Mucosa of rectum (tissue), 2 donors: ENCODE data around the gene RNF133.
"Not testable (repeated sequence)": the region's sequence is repeated elsewhere in the genome, so short reads cannot be mapped to it uniquely, and the experiment has no call there.

Experiments used
- H3K27ac ChIP-seq, 2 donors: one replicate each; pipeline ENCODE4 v1.7.0; 2013; ENCODE audit warnings: inconsistent platforms in 2 of 2, low read depth in 2 of 2, low read length in 2 of 2
- H3K27me3 ChIP-seq, 2 donors: one replicate each; pipeline ENCODE4 v1.7.0; 2013; ENCODE audit warnings: low read length in 2 of 2; ENCODE audit not compliant: control insufficient read depth in 2 of 2, insufficient read depth in 2 of 2
- H3K36me3 ChIP-seq, 2 donors: one replicate each; pipeline ENCODE4 v1.7.0; 2013; ENCODE audit warnings: low read length in 2 of 2; ENCODE audit not compliant: control insufficient read depth in 2 of 2, insufficient read depth in 2 of 2
- H3K4me1 ChIP-seq, 2 donors: one replicate each; pipeline ENCODE4 v1.7.0; 2013; ENCODE audit warnings: low read length in 2 of 2, mild to moderate bottlenecking in 1 of 2; ENCODE audit not compliant: control insufficient read depth in 2 of 2, insufficient read depth in 2 of 2
- H3K4me3 ChIP-seq, 2 donors: one replicate each; pipeline ENCODE4 v1.7.0; 2013; ENCODE audit warnings: low read length in 2 of 2
- H3K9ac ChIP-seq, 2 donors: one replicate each; pipeline ENCODE4 v1.7.0; 2013; ENCODE audit warnings: low read length in 2 of 2, low read depth in 1 of 2, mild to moderate bottlenecking in 1 of 2
- H3K9me3 ChIP-seq, 2 donors: one replicate each; pipeline ENCODE4 v1.7.0; 2013; ENCODE audit warnings: low read length in 2 of 2; ENCODE audit not compliant: control insufficient read depth in 2 of 2
- donor health status: healthy.
- donor health status: Normal muscosa, but diverticular disease.

RNF133 gene

GRCh38 chr7:122691569-122692235 lies 7.2 kb downstream of the RNF133 start:
- Histone ChIP-seq H3K27me3 (no peaks in the 10 kb centered on the region), H3K9me3 (no peaks in the 10 kb centered on the region), H3K27ac (no peak overlapping the region), H3K9ac (no peak overlapping the region), H3K4me1 (no peaks in the 10 kb centered on the region), H3K36me3 (no peaks in the 10 kb centered on the region), H3K4me3 (no peak overlapping the region)

GRCh38 chr7:122689346-122690109 lies 9.4 kb downstream of the RNF133 start:
- Histone ChIP-seq H3K4me3 (no peak overlapping the region), H3K4me1 (no peaks in the 10 kb centered on the region), H3K27me3 (no peaks in the 10 kb centered on the region), H3K9me3 (no peaks in the 10 kb centered on the region), H3K36me3 (no peaks in the 10 kb centered on the region), H3K9ac (no peak overlapping the region), H3K27ac (no peak overlapping the region)

- no peak overlapping the region for H3K27ac ChIP-seq
These were observed 10.4 kb downstream of the RNF133 start for GRCh38 chr7:122688400-122688998.

GRCh38 chr7:122686360-122686878 lies 12.5 kb downstream of the RNF133 start:
- Histone ChIP-seq H3K36me3 (no peaks in the 10 kb centered on the region), H3K27ac (no peak overlapping the region), H3K9ac (no peak overlapping the region), H3K4me3 (no peak overlapping the region), H3K27me3 (no peaks in the 10 kb centered on the region), H3K9me3 (no peaks in the 10 kb centered on the region), H3K4me1 (no peaks in the 10 kb centered on the region)

More at GRCh38 chr7:122688400-122688998, 10.4 kb downstream of the RNF133 start:
- Histone ChIP-seq H3K4me3 (no peak overlapping the region), H3K36me3 (no peaks in the 10 kb centered on the region), H3K9ac (no peak overlapping the region), H3K27me3 (no peaks in the 10 kb centered on the region), H3K9me3 (no peaks in the 10 kb centered on the region), H3K4me1 (no peaks in the 10 kb centered on the region)

GRCh38 chr7:122684504-122684903 lies 14.4 kb downstream of the RNF133 start:
- Histone ChIP-seq H3K4me1 (no peaks in the 10 kb centered on the region), H3K9me3 (no peaks in the 10 kb centered on the region), H3K27me3 (no peaks in the 10 kb centered on the region), H3K4me3 (no peak overlapping the region), H3K9ac (no peak overlapping the region), H3K36me3 (no peaks in the 10 kb centered on the region), H3K27ac (no peak overlapping the region)

- Histone ChIP-seq H3K9me3 (no peaks in the 10 kb centered on the region), H3K4me1 (no peaks in the 10 kb centered on the region), H3K9ac (no peak overlapping the region), H3K27me3 (no peaks in the 10 kb centered on the region), H3K36me3 (no peaks in the 10 kb centered on the region), H3K27ac (no peak overlapping the region), H3K4me3 (no peak overlapping the region)
These were observed 15.9 kb downstream of the RNF133 start for GRCh38 chr7:122682815-122683550.

- not testable (repeated sequence) for H3K4me1 ChIP-seq, H3K9ac ChIP-seq, H3K9me3 ChIP-seq, H3K4me3 ChIP-seq, H3K27me3 ChIP-seq, H3K36me3 ChIP-seq, H3K27ac ChIP-seq
These were observed 17.7 kb downstream of the RNF133 start for GRCh38 chr7:122681186-122681585.

- Histone ChIP-seq H3K27me3 (no peaks in the 10 kb centered on the region), H3K4me3 (no peak overlapping the region), H3K4me1 (no peaks in the 10 kb centered on the region), H3K27ac (no peak overlapping the region), H3K36me3 (no peaks in the 10 kb centered on the region), H3K9me3 (no peaks in the 10 kb centered on the region), H3K9ac (no peak overlapping the region)
These were observed 19.1 kb downstream of the RNF133 start for GRCh38 chr7:122679813-122680212.

- H3K4me1 ChIP-seq, H3K27ac ChIP-seq, H3K9me3 ChIP-seq, H3K4me3 ChIP-seq, H3K27me3 ChIP-seq, H3K36me3 ChIP-seq, H3K9ac ChIP-seq: not testable (repeated sequence)
These were observed 19.6 kb downstream of the RNF133 start for GRCh38 chr7:122679269-122679709.
